HG02571 (cell line): ENCODE measurements around the gene JOSD2.
"Not testable (repeated sequence)": the region's sequence is repeated elsewhere in the genome, so short reads cannot be mapped to it uniquely, and the experiment has no call there.

ENCODE experiments used
- ATAC-seq: cut with Tn5 transposase; IDR thresholded peaks from one replicate; pipeline ENCODE4 v1.9.1; 2021; ENCODE audit warnings: mild to moderate bottlenecking, moderate library complexity; ENCODE audit not compliant: unreplicated experiment

The JOSD2 gene

GRCh38 chr19:50478901-50479715, 31.9 kb downstream of the JOSD2 start:
- no peak for ATAC-seq

DNA sequence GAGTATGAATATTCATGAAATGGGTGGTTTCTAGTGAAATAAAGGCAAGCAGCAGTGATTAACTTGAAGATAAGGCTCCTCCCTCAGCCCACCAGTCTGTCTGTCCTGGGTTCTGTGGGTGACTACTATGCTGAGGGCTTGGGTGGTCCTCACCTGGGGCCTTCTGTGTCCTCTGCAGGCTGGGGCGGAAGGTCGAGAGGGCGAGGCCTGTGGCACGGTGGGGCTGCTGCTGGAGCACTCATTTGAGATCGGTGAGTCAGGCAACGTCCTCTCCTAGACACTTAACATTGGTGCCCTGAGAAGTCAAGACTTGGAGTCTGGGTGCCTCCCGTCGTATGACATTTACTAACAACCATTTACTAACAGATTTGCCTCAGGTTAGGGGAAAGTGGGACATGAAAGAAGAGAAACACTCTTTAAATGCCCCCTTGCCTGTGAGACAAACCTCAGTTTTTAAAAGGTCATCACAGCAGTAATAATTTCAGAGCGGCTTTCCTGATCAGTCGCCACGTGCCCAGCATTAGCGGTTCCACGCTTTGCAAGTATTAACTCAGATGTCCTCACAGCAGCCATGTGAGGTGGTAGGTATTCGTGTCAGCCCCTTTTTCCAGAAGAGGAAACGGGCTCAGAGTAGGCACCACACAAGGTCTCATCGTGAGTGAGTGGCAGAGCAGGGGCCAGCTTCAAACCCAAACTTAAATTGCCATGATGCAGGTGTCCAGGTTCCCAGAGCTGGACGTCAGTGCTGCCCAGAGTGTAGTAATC, 33.1 kb downstream of the JOSD2 start:
- no peak for ATAC-seq

DNA sequence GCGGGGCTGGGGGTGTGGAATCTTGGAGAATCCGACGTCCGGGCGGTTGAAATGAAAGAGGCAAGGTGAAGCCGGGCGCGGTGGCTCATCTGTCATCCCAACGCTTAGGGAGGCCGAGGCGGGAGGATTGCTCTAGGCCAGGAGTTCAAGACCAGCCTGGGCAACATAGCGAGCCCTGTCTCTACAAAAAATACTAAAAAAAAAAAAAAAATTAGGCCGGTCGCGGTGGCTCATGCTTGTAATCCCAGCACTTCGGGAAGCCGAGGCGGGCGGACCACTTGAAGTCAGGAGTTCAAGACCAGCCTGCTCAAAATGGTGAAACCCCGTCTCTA, 34.1 kb downstream of the JOSD2 start:
- no peak for ATAC-seq

GRCh38 chr19:50476224-50476906, 34.6 kb downstream of the JOSD2 start, which contains the start of the genes EMC10 and GARIN5A:
TSS of gene EMC10 (plus strand) at chr19:50476507. CDS start at chr19:50476545, 38 bp downstream.
TSS of gene GARIN5A (minus strand) at chr19:50476848. CDS start at chr19:50476388, 460 bp downstream.
- peak; percentile 75 for ATAC-seq

- ATAC-seq, result peak; percentile 4
These were observed 35.2 kb downstream of the JOSD2 start for GRCh38 chr19:50475736-50476223.

DNA sequence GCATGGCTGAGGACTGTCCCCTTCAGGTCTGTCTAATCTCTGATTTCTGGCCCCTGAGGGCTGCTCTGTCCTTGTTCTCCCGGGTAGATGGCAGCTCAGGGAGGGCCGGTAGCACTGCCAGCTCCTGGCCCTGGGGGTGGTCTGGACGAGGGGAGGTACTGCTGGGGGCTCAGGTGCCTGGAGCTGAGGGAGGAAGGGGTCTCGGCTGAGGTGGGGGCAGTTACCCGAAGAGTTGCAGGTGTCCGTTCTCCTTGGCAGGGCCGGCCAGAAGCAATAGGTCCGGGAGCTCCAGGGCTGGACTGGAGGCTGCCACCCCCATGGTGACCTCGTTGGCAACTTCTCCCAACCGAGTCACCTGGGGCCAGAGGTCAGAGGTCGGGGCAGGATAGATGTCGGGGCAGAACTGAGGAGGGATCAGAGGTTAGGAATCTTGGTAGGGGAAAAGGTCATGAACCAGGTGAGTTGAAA, 35.9 kb downstream of the JOSD2 start:
- no peak for ATAC-seq

DNA sequence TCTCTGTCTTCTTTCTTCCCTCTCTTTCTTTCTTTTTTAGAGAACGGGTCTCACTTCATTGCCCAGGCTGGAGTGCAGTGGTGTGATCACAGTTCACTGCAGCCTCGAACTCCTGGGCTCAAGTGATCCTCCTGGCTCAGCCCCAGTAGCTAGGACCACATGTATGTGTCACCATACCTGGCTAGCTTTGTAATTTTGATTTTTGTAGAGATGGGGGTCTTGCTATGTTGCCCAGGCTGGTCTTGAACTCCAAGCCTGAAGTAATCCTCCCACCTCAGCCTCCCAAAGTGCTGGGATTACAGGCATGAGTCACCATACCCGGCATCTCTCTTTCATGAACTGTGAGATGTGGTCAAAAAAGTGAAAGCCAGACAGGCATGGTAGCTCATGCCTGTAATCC, 37.7 kb downstream of the JOSD2 start:
- ATAC-seq, result not testable (repeated sequence)

DNA sequence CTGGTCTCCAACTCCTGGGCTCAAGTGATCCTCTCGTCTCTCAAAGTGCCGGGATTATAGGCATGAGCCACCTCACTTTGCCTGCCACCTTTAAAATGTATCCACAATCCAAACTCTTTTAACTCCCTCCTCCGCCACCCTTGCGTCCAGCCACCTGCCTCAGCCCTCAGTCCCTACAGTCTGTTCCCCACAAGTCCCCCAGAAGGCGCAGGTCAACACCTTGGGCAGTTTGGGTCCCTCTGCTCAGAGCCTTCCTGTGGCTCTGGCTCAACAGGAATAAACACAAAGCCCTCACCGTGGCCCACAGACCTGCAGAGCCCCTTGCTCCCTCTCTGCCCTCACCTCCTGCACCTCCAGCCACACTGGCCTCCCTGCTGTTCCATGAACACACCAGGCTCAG, 42.2 kb downstream of the JOSD2 start:
- no peak for ATAC-seq

DNA sequence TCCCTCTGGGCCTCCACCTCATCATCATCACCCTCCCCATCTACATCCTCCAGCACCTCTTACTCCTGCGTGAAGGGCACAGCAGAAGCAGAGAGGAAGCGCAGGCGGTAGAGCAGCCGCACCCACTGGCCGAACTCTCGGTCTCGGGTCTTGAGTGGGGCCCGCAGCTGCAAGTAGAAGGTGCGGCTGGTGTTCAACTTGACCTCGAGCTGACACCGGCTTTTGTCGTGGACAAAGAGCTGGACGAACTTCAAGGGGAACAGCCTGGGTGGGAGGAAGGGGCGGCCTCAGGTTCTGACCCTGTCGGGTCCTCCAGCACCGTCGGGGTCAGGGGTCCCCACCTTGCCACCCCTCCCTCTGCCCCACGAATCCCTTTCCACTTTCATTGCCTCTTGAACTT, 43.4 kb downstream of the JOSD2 start:
- no peak for ATAC-seq

DNA sequence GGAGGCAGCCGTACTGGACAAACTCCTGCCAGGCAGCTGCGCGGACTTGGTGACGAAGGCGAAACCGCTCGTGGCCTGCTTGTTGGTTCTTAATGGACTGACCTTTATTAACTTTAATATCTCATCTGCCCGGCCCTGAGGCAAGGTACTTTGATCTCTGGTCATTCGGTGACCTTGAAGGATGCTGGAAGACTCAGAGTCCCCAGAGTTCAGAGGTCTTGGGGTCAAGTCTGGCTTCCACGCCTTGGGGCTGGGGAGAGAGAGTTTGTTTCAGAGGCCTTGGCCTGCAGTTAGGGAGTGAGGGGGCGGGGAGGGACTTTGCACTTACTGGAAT, 44.3 kb downstream of the JOSD2 start:
- ATAC-seq, result no peak

DNA sequence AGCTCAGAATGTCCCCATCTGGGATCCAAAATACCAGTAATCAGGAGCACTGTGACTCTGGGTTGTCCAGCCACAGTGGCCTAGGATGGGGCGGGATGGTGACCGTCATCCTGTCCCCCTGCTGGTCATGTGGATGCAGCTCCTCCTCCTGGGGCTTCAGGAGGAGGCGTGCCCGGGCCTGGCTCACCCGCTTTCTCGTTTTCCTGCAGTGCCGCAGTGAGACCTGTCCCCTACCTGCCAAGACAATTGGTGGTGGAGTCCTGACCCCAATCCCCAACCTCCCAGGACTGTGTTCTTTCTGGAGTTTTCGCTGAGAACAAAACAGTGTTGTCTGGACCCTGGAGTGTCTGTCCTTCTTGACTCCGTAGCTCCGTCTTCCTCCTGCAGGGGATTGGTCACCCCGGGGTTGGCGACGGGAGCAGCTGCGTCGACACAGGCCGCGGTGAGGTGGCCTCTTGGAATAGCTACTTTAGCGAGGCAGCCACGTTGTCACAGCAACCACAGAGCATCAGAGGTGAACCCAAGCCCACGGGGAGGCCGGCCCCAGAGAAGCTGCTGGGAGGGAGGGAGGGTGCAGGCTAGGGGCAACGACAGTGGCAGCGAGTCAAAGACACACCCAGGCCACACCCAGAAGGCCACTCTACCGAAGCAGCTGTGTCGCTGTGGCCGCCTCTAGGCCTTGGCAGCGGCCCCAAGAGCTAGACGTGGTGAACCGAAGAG, 44.8 kb downstream of the JOSD2 start:
- ATAC-seq, result no peak

DNA sequence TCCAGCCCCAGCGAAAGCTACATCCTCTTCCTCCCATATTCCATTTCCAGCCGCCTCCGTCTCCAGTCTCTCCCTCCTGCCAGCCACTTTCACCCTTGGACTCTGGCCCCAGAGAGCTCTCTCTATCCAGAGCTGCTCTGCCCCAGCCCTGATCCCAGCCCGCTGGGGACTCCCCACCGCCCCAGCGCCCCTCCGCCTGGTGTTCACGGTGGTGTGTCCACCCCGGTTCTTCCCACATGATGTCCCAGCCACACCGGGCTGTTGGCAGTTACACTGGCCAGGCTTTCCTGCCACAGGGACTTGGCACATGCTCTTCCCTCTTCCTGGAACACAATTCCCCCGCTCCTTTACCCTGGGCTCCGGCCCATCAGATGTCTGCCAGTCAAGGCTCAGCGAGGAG, 46.0 kb downstream of the JOSD2 start:
- ATAC-seq, result no peak

DNA sequence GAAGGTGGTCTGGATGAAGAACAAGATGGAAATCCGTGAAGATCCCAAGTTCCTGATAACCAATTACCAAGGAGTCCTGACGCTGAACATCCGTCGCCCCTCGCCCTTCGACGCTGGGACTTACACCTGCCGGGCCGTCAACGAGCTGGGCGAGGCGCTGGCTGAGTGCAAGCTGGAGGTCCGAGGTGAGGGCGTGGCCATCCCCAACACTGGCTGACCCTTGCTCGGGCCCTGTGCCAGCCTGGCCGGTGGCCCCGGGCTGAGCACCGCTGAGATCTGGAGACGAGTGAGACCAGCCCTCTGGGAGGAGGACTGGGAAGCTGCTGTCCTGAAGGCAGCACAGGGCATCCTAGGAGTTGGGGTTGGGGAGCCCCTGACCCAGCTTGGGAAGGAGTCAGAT, 46.6 kb downstream of the JOSD2 start:
- no peak for ATAC-seq

- no peak for ATAC-seq
These were observed 48.0 kb downstream of the JOSD2 start for GRCh38 chr19:50462970-50463369.

- no peak for ATAC-seq
These were observed 49.7 kb downstream of the JOSD2 start for GRCh38 chr19:50461066-50461875.

- ATAC-seq, result peak; percentile 45
These were observed 50.7 kb downstream of the JOSD2 start for GRCh38 chr19:50460161-50460765.

DNA sequence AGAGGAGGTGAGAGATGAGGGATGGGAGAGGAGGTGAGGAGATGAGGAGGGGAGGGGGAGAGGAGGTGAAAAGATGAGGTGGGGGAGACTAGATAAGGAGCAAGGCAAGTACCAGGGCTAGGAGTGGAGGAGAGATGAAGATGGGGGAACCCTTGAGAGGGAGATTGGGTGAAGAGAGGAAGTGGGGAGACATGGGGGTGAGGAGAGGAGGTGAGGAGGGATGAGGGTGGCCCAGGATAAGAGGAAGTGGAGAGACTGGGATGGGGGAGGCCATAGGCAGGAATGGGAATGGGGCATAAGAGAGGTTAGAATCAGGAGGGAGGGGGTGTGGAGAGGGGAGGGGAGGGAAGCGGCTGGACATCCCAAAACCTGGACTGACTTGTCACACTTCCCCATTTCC, 51.4 kb downstream of the JOSD2 start:
- no peak for ATAC-seq

DNA sequence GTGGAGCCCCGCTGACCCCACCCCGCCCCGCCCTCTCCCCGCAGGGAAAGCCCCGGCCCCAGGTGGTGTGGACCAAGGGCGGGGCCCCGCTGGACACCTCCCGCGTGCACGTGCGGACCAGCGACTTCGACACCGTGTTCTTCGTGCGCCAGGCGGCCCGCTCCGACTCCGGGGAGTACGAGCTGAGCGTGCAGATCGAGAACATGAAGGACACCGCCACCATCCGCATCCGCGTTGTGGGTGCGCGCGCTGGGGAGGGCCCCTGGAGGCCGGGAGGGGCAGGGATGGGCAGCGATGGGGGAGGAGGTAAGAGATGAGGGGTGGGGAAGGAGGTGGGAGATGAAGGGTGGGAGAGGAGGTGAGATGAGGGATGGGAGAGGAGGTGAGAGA, 51.9 kb downstream of the JOSD2 start:
- ATAC-seq, result no peak

DNA sequence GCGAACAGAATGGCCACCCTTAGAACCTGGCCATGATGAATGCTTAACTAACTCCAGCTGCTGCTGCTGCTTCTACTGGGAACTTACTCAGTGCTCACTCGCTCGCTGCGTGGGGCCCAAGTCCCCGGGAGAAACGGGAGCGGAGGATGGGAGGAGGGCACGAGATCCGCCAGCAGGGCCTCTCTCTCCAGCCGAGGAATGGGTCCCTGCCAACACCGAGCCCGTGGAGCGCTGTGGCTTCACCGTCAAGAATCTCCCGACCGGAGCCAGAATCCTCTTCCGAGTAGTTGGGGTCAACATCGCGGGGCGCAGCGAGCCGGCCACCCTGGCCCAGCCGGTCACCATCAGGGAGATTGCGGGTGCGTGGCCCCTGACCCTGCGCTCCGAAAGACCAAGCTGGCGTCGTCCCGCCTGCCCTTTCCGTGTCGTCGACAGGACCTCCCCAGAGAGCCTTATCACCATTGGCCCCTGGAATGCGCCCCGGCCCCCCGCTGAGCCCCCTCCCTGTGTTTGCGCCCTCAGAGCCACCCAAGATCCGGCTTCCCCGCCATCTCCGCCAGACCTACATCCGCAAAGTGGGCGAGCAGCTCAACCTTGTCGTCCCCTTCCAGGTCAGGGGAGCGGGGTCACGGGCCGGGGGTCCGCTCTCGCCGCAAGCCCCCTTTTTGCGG, 52.5 kb downstream of the JOSD2 start:
- no peak for ATAC-seq
